ENCODE data around the gene PPP6R3.

The PPP6R3 gene

GRCh38 chr11:68495220-68495729 is 34.7 kb downstream of the PPP6R3 start:
- DNase-seq (ENCODE audit: low spot score) = no peak

DNA sequence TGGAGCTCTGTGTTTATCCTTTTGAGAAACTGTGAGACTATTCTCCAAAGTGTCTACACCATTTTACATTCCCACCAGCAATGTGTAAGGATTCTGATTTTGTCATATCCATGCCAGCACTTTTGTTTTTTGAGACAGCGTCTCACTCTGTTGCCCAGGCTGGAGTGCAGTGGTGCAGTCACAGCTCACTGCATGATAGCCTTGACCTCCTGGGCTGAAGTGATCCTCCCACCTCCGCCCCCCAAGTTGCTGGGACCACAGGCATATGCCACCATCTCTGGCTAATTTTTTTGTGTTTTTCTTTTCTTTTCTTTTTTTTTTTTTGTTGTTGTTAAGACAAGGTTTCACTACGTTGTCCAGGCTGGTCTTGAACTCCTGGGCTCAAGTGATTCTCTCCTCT is 35.3 kb downstream of the PPP6R3 start:
- DNase-seq (ENCODE audit: low spot score) = no peak

DNA sequence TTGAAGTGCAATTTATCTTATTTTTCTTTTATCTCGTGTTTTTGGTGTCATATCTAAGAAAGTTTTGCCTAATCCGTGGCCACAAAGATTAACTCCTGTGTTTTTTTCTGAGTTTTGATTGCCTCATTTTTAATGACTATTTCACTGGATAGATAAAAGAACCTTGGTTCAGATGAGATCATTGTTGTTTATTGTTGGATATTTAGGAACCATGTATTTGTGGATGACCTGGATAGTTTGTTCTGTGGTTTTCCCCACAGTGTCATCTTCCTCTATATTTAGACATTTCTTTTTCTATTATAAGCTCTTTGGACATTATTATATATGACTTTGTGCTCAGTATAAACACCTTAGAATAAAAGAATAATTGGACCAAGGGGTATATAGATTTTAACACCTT is 37.2 kb downstream of the PPP6R3 start:
- no peak for DNase-seq (ENCODE audit: low spot score)

- no peak for DNase-seq (ENCODE audit: low spot score)
Measured at GRCh38 chr11:68498321-68498720, 37.8 kb downstream of the PPP6R3 start.

DNA sequence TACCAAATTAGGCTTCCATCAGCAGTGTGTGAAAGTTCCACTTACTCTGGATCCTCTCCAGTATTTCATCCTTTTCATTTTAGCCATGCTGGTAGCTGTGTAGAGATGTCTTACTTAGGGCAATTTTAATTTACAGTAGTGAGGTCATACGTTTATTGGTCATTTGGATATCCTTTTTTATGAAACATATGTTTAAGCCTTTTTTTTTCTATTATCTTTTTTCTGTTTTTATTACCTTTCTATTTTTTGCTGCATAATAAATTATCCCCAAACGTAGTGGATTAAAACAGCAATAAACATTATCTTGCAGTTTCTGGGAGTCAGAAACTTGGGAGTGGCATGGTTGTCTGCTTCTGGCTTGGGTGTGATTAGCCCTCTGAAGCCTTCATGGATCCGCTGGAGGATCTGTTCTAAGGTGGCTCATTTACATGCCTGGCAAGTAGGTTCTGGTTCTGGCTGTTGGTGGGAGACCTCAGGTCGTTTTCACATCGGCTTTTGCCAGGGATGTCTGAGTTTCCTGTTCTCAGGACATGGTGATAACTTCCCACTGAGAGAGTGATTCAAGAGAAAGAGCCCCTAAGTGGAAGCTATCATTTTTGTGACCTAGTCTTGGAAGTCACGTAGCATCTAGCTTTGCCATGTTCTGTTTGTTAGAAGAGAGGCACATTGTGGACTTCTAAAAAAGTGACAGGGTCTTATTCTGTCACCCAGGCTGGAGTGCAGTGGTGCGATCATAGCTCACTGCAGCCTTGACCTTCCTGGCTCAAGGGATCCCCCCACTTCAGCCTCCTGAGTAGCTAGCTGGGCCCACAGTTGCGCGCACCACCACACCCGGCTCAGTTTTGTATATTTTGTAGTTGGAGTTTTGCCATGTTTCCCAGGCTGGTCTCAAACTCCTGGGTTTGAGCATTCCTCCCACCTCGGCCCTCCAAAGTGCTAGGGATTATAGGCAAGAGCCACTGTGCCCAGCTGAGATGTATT is 38.6 kb downstream of the PPP6R3 start:
- DNase-seq (ENCODE audit: low spot score) = no peak

DNA sequence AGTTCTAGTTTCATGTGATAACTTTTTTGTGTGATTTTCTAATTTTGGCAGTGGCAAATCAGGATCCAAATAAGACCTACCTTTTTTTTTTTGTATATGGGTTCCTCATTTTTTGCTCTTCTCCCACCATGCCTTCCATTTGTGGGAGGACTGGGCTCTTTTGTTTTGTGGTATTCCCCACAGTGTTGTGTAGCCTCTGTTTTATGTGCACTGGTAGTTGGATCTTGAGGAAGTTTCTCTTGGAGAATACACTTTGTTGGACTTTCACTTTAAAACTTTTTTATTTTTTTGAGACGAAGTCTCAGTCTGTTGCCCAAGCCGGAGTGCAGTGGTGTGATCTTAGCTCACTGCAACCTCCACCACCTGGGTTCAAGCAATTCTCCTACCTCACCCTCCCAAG is 39.7 kb downstream of the PPP6R3 start:
- DNase-seq (ENCODE audit: low spot score) = no peak

DNA sequence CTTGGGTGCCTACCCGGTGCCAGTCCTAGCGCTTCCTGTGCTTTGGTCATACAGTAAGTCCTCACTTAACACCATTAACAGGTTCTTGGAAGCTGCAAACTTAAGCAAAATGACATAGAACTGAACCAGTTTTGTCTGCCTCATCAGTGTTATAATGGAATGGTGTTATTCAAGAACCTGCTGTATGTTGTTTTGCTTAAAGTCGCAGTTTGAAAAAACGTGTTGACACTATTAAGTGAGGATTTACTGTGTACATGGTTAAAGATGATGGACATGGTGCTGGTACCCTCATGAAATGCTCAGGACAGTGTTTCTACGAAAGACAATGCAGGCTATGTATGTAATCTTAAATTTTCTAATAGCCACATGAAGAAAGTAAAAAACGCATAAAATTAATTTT is 41.3 kb downstream of the PPP6R3 start:
- DNase-seq (ENCODE audit: low spot score) = no peak

DNA sequence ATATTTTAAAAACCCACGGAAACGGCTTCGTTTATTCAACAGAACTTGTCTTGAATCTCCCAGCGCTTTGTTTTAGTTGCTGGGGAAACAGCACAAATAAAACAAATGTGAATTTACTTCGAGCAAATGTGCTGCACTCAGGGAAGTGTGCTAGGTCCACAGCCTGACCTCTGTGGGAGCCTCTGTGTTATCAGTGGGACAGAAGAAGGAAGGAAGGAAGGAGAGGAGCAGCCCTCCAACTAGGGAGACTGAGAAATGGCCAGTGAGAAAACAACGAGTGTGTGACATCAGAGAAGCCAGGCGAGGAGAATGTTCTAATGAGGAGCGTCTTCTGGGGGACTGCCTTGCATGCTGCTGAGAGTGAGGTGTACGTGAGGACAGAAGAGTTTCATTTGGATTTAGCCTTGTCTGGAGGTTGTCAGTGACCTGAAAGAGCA is 42.7 kb downstream of the PPP6R3 start:
- DNase-seq (ENCODE audit: low spot score) = no peak

DNA sequence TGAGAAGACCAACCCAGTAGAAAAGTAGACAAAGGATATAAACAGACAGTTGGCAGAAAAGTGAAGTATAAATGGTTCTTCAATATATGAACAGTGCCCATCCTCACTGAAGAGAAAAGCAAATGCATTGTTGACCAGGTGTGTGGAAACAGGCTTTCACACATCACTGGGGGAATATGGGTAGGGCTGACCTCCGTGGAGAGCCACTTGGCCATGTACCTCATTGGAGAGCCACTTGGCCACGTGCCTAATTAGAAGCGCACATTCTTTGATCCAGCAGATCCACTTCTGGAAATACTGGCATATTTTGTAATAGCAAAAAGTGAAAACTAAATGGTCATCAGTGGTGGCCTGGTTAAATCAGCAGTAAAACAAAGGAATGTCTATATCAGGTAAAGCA is 43.2 kb downstream of the PPP6R3 start:
- no peak for DNase-seq (ENCODE audit: low spot score)

- DNase-seq (ENCODE audit: low spot score) = no peak
Measured at GRCh38 chr11:68504432-68505066, 44.0 kb downstream of the PPP6R3 start.

DNA sequence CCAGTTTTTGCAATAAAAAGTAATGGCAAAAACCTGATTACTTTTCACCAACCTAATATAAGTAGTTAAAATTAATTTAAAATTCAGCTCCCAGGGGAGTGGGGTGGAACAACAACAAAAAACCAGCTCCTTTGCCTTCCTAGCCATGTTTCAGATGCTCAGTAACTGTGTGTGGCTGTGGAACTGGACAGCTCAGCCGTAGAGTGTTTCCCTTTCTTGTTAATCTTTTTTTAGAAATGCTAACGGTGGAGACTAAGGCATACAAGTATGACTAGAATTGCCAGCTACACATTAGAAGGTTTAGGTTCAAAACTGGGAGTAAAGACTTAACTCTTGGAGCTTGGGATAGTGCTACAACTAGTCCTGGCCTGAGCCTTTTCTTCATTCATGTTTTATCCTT is 45.0 kb downstream of the PPP6R3 start:
- DNase-seq (ENCODE audit: low spot score) = no peak

GRCh38 chr11:68506908-68507307 is 46.4 kb downstream of the PPP6R3 start:
- DNase-seq (ENCODE audit: low spot score) = no peak

- no peak for DNase-seq (ENCODE audit: low spot score)
Measured at GRCh38 chr11:68508425-68508824, 47.9 kb downstream of the PPP6R3 start.

DNA sequence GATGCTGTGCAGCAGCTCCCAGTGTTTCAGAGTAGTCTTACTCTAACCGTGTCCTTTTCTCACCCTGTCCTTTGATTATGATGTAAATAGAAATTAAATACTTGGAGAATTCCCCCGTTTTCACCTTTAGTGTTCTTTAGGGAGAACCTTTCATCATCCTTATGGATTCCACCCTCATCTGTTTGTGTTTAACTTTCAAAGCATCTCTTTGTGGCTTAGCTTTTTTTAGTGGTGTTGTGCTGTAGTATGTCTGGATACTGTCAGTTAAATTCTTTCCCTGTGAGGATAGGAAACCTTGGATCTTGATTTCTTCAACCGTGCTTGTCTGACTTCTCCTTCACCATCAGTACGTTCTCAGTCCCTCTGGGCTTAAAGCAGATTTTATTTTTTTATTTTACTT is 48.5 kb downstream of the PPP6R3 start:
- DNase-seq (ENCODE audit: low spot score) = no peak

- no peak for DNase-seq (ENCODE audit: low spot score)
Measured at GRCh38 chr11:68513930-68514487, 53.5 kb downstream of the PPP6R3 start.

DNA sequence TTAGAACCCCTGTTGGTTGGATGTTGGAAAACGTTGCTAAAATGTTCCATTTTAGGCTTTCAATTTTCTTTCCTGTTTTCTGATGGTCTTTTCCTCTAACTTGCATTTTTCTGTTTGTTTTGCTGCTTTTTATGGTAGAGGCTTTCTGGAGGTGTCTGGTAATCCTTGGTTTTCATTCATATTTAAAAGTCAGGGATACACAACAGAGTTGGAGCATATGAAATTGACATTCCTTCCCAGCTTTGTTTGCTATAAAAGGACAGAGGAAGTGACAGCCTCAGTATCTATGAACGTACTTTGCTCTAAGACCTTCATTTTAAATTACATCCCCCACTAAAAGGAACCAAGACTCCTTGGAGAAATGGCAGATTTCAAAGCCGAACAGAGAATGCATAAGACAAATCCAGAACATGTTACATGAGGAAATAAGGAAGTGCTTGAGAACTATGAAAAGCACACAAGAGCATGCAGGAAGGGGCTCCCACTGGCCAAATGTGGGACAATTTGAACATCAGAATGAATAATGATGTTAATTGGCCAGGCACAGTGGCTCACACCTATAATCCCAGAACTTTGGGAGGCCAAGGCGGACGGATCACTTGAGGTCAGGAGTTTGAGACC is 56.7 kb downstream of the PPP6R3 start:
- no peak for DNase-seq (ENCODE audit: low spot score)

GRCh38 chr11:68518191-68518590 is 57.6 kb downstream of the PPP6R3 start:
- DNase-seq (ENCODE audit: low spot score) = no peak

- no peak for DNase-seq (ENCODE audit: low spot score)
Measured at GRCh38 chr11:68521969-68522652, 61.6 kb downstream of the PPP6R3 start.

- no peak for DNase-seq (ENCODE audit: low spot score)
Measured at GRCh38 chr11:68523033-68523432, 62.5 kb downstream of the PPP6R3 start.

GRCh38 chr11:68523743-68524142 is 63.2 kb downstream of the PPP6R3 start:
- DNase-seq (ENCODE audit: low spot score) = no peak

DNA sequence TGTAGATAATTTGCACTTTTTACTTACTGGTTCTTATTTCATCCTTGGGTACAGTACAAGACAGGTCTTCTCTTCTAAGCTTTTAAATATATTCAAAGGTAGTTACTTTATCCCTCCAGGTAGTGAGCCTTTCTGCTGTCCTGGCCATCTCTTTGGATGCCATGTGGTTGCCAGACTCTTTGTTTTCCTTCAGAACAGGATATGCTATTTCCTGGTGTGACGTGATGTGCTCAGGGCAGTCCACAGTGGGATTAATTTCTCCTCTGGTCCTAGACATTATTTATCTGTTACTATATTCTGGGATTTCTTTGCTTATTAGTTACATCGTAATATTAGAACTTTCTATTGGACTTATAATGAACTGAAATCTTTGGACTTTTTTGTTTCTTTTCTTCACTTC is 63.7 kb downstream of the PPP6R3 start:
- DNase-seq (ENCODE audit: low spot score) = no peak

DNA sequence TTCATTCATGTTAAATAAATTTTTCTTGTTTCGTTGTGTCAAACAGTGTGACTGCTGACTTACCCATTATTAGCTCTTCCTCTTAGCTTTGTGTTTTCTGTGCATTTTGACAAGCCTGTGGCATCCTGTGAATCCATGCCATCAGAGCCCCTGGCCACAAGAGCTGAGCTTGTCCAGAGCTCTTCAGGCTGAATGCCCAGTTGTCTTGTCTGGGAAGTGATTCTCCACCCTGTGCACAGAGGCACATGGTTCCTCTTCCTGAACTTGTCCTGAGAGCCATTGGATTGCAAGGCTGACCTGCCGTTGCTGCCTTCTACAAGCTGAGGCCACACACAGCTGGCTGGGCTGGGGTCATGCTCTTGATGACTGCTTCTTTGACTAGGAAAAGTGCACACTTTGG is 64.1 kb downstream of the PPP6R3 start:
- no peak for DNase-seq (ENCODE audit: low spot score)

Measured in CD4-positive, alpha-beta T cell treated with Interleukin-6 at 100 ng/mL for 8 hours (primary cell).